GM12878 (cell line): ENCODE measurements around the gene PRKG1. TPM values are rescaled to one million over a fixed set of nuclear protein-coding genes. Genes with fewer than 3 reads are reported as not detected.

ENCODE experiments used
- BRCA1 ChIP-seq: IDR thresholded peaks from 2 replicates; pipeline ENCODE4 v1.6.1; 2011; ENCODE audit warnings: low read depth, low read length, improper control_type of control experiment
- ZBED1 ChIP-seq: IDR thresholded peaks from 2 replicates; pipeline ENCODE4 v1.6.1; 2016; ENCODE audit warnings: borderline replicate concordance
- polyA plus RNA-seq, 11 experiments: library from polyadenylated mRNA; depleted of rRNA in 4 of 11; unstranded in 6 of 11; stranded (reverse) in 5 of 11; fragments of >200 nt; fragmentation: Nextera tagmentation in 4 of 11; fragmentation: Illumina TruSeq in 1 of 11; extraction: Ambion mirVana in 4 of 11; extraction: Trizol in 1 of 11; gene quantifications; 1 replicate in 1 of 11; 2 replicates in 10 of 11; pipeline versions ENCODE4 v1.2.1 to v1.2.3, GENCODE V29; 2011 to 2016; ENCODE audit warnings: inconsistent platforms in 2 of 11, missing spikeins in 2 of 11, low read depth in 1 of 11
- total RNA-seq, 4 experiments: library from RNA; depleted of rRNA in 3 of 4; stranded (reverse); fragments of >200 nt in 3 of 4; fragmentation: Illumina TruSeq in 1 of 4; extraction: Trizol in 1 of 4; gene quantifications; 2 replicates each; pipeline versions ENCODE4 v1.2.1 to v1.2.3, GENCODE V29; 2013 to 2021
- TF ChIP-seq, protein P1 (sequence below): fragments of 450-650 bp; IDR thresholded peaks from 2 replicates; pipeline ENCODE4 v1.6.1; 2017; ENCODE audit warnings: low read depth, mild to moderate bottlenecking, moderate library complexity
- TF ChIP-seq, protein P2 (sequence below): IDR thresholded peaks from 2 replicates; pipeline ENCODE4 v1.6.1; 2011; ENCODE audit warnings: low read depth, mild to moderate bottlenecking, low read length, moderate library complexity, borderline replicate concordance; ENCODE audit errors: extremely low read depth
- TF ChIP-seq, protein P3 (sequence below): fragments of 450-650 bp; IDR thresholded peaks from 2 replicates; pipeline ENCODE4 v1.6.1; 2018; ENCODE audit warnings: mild to moderate bottlenecking, low read depth, moderate library complexity; ENCODE audit not compliant: partially characterized antibody
- TF ChIP-seq, protein P4 (sequence below): fragments of 450-650 bp; formaldehyde crosslinking; IDR thresholded peaks from 2 replicates; pipeline ENCODE4 v1.4.0; 2022; ENCODE audit warnings: mild to moderate bottlenecking, moderate library complexity

The PRKG1 gene
- total and polyA plus RNA-seq, 10 of the 15 experiments (the other 5 are each of a cell fraction or from before 2014, with no cell fraction given): 0.04 to 0.05 TPM; not detected in 8

DNA sequence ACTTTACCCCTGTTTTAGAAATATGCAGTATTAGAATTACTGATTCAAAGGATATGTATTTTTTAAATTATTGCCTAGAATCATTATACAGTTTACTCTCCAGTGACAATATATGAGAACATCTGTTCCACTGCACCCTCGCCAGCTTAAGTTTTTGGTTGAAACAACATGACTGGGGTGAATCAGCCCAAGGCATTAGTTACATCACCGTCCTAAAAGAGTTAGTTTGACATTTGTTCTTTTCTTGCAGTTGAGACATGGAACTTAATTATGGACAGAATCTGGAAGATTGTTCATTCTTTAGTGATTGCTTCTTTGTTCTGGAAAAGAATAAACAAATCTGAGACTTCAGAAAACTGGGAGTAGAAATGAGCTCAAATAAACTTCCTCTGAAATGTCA, 1072.5 kb downstream of the PRKG1 start (continued):
- TF ChIP-seq, protein P1, sequence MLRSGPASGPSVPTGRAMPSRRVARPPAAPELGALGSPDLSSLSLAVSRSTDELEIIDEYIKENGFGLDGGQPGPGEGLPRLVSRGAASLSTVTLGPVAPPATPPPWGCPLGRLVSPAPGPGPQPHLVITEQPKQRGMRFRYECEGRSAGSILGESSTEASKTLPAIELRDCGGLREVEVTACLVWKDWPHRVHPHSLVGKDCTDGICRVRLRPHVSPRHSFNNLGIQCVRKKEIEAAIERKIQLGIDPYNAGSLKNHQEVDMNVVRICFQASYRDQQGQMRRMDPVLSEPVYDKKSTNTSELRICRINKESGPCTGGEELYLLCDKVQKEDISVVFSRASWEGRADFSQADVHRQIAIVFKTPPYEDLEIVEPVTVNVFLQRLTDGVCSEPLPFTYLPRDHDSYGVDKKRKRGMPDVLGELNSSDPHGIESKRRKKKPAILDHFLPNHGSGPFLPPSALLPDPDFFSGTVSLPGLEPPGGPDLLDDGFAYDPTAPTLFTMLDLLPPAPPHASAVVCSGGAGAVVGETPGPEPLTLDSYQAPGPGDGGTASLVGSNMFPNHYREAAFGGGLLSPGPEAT: no peak
- TF ChIP-seq, protein P2, sequence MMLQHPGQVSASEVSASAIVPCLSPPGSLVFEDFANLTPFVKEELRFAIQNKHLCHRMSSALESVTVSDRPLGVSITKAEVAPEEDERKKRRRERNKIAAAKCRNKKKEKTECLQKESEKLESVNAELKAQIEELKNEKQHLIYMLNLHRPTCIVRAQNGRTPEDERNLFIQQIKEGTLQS: no peak
- no peak for TF ChIP-seq BRCA1
- TF ChIP-seq, protein P3, sequence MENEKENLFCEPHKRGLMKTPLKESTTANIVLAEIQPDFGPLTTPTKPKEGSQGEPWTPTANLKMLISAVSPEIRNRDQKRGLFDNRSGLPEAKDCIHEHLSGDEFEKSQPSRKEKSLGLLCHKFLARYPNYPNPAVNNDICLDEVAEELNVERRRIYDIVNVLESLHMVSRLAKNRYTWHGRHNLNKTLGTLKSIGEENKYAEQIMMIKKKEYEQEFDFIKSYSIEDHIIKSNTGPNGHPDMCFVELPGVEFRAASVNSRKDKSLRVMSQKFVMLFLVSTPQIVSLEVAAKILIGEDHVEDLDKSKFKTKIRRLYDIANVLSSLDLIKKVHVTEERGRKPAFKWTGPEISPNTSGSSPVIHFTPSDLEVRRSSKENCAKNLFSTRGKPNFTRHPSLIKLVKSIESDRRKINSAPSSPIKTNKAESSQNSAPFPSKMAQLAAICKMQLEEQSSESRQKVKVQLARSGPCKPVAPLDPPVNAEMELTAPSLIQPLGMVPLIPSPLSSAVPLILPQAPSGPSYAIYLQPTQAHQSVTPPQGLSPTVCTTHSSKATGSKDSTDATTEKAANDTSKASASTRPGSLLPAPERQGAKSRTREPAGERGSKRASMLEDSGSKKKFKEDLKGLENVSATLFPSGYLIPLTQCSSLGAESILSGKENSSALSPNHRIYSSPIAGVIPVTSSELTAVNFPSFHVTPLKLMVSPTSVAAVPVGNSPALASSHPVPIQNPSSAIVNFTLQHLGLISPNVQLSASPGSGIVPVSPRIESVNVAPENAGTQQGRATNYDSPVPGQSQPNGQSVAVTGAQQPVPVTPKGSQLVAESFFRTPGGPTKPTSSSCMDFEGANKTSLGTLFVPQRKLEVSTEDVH: no peak
- no peak for TF ChIP-seq ZBED1
- TF ChIP-seq, protein P4, sequence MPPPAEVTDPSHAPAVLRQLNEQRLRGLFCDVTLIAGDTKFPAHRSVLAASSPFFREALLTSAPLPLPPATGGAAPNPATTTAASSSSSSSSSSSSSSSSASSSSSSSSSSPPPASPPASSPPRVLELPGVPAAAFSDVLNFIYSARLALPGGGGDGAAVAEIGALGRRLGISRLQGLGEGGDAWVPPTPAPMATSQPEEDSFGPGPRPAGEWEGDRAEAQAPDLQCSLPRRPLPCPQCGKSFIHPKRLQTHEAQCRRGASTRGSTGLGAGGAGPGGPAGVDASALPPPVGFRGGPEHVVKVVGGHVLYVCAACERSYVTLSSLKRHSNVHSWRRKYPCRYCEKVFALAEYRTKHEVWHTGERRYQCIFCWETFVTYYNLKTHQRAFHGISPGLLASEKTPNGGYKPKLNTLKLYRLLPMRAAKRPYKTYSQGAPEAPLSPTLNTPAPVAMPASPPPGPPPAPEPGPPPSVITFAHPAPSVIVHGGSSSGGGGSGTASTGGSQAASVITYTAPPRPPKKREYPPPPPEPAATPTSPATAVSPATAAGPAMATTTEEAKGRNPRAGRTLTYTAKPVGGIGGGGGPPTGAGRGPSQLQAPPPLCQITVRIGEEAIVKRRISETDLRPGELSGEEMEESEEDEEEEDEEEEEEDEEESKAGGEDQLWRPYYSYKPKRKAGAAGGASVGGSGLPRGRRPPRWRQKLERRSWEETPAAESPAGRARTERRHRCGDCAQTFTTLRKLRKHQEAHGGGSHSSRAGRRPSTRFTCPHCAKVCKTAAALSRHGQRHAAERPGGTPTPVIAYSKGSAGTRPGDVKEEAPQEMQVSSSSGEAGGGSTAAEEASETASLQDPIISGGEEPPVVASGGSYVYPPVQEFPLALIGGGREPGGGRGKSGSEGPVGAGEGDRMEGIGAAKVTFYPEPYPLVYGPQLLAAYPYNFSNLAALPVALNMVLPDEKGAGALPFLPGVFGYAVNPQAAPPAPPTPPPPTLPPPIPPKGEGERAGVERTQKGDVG: no peak
